NCI-H1092 (cell line): ENCODE results near the gene EXOC4.

Experiments
- DNase-seq: peaks from one replicate; lab custom pipeline; 2025; lab: John Stamatoyannopoulos, UW

The EXOC4 gene

GRCh38 chr7:133940368-133940767 is 687.5 kb downstream of the EXOC4 start:
- no peak for DNase-seq

- DNase-seq = no peak
Observed at GRCh38 chr7:133941496-133941895, 688.6 kb downstream of the EXOC4 start.

DNA sequence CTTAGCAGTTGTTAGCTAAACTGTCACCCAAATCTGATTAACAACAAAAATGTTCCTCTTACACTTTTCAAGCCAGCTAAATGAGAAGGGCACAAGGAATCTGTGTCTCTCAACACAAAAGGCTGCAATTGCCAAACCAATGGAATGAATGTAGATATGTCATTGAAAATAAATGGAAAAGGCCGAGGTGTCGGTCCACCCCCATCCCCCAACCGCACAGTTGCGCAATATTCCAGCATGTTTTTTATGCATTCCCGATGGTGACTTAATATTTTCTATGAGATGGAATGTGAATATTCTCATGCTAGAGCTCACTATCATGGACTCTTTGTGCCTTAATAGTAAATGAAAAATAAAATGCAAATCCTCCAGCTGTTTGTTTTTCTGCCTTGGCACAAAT is 692.6 kb downstream of the EXOC4 start:
- no peak for DNase-seq

DNA sequence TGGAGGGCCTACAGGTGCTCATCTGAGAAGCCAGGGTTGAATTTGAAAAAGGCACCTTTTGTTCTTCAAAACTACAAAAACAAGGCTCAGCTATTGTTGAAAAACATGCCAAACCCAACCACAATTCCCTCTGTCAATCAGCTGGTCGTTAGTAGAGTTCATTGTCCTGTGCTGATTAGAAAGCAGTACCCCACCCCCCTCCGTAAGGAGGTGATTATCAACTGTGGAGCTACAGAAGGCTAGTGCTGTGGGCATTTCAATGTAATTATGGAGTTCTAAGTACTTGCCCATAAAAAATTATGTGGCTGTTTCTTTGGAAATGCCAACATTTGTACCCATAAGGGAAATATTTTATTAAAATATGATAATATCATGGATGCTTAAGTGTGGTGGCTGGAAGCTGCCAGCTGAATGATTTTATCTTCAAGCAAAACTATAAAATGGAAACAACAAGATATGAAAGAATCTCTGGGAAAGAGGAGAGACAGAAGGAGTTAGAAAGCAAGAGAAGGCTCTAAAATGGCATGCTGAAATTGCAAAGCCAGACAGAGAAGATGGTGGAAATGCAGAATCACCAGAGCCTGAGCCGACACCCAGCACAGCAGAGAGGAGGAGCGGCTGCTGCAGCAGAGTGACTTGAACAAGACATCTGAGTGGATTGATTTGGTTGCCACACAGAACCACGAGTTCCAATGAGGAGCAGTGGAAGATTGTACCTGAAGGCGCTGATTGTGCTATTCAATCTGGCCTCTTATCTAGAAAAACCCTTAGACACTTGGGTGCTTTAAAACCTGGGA is 694.8 kb downstream of the EXOC4 start:
- DNase-seq = no peak

- no peak for DNase-seq
Observed at GRCh38 chr7:133948588-133948987, 695.7 kb downstream of the EXOC4 start.

GRCh38 chr7:133950855-133951254 is 698.0 kb downstream of the EXOC4 start:
- no peak for DNase-seq

DNA sequence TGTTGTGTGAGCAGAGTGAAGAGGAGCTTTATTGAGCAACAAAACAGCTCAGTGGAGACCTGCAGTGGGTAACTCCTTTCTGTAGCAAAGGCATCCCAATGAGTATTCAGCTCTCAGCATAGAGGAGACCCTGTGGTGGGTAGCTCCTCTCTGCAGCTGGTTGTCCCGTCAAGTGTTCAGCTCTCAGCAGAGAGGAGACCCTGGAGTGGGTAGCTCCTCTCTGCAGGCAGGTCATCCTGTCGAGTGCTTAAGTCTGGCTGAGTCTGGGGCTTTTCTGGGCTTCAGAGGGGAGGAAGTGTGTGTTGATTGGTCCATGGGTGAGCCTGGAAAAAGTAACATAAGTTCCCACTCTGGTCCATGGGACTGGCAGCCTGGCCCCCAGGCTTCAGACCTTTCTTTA is 702.3 kb downstream of the EXOC4 start:
- DNase-seq = no peak

DNA sequence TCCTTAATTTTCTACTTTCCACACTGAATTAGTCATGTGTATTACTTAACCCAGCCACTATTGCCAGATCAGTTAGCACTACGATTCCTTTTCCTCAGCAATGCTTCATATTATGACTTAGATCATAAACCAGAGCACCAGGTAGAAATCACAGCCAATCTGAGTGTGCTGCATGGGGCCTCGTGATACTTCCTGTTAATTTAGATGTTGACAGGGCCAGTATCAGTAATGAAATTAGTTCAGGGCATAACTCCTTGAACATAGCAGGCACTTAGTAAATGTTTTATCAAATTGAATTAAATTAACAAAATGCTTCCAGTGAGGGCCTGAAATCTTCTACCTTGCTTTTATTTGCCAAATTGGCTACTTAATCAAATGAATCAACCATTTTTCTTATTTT is 705.0 kb downstream of the EXOC4 start:
- DNase-seq = no peak

DNA sequence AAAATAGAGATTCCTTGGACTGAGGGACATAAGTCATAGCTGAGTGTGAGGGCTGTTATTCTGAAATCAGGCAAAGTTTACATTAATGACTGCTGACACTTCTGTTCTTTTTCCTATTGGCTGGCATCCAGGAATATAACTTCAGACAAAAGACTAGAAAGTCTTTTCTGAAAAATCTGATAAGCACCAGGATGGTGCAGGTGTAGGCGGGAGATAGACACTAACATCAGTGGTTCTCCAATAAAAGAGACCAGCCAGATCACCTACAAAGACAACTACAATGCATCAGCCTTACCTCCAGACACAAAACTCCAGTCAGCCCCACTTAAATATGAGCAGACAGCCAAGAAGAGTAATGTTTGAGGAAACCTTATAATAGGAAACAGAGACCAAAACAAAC is 705.9 kb downstream of the EXOC4 start:
- DNase-seq = no peak

- DNase-seq = no peak
Observed at GRCh38 chr7:133959505-133959904, 706.6 kb downstream of the EXOC4 start.

DNA sequence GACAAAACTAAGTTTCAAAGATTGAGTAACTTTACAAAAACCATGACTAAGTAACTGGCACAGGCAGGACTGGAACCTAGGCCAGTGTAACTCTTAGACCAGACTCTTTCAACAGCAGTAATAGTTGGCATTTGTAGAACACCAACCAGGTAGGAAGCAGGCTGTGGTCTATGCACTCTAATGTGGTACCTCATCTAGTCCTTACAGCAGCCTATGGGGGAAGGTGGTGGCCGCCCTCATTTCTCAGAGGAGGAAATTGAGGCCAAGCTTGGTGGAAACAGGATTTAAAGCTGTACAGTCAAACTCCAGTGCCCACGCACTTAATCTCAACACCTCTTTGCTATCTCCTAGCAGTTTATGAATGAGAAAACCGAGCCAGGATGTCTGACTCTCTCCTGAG is 708.8 kb downstream of the EXOC4 start:
- no peak for DNase-seq

GRCh38 chr7:133962646-133963045 is 709.8 kb downstream of the EXOC4 start:
- DNase-seq = no peak

DNA sequence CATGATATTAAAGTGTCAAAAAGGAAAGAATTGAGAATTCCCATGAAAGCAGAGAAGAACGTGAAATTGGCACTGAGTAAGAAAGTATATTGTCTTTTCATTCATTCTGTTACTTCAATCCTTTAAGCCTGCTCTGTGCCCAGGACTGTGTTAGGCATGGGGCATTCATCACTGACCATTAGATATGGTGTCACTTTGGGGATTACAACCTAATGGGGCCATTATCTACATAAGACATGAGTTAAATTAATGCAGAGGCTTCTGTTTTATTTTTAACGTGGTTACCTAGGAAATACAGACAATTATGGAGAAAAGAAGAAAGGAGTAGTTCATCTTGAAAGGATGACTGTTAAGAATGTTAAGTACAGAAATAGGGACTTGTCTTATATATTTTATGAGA is 710.8 kb downstream of the EXOC4 start:
- DNase-seq = no peak

GRCh38 chr7:133971625-133972024 is 718.7 kb downstream of the EXOC4 start:
- DNase-seq = no peak

GRCh38 chr7:133973710-133974109 is 720.8 kb downstream of the EXOC4 start:
- no peak for DNase-seq

DNA sequence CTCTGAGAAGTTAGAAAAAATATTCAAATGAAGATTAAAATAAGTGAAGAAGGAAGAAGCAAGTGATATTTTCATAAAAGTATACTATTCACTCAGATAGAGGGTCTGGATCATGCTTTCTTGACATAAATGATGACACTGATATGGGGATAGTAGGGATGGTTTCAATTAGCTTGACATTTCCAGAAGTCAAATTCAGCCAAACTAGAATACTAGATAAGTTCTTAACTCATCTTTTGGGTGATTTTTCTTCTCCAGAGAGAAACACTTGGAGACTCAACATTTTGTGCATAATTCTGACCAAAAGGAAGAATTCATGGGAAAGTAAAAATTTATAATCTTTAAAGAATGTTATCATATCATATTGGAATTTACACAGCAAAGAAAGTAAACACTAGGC is 722.3 kb downstream of the EXOC4 start:
- no peak for DNase-seq

- DNase-seq = no peak
Observed at GRCh38 chr7:133976140-133976539, 723.3 kb downstream of the EXOC4 start.

- DNase-seq = no peak
Observed at GRCh38 chr7:133977409-133978274, 724.8 kb downstream of the EXOC4 start.

DNA sequence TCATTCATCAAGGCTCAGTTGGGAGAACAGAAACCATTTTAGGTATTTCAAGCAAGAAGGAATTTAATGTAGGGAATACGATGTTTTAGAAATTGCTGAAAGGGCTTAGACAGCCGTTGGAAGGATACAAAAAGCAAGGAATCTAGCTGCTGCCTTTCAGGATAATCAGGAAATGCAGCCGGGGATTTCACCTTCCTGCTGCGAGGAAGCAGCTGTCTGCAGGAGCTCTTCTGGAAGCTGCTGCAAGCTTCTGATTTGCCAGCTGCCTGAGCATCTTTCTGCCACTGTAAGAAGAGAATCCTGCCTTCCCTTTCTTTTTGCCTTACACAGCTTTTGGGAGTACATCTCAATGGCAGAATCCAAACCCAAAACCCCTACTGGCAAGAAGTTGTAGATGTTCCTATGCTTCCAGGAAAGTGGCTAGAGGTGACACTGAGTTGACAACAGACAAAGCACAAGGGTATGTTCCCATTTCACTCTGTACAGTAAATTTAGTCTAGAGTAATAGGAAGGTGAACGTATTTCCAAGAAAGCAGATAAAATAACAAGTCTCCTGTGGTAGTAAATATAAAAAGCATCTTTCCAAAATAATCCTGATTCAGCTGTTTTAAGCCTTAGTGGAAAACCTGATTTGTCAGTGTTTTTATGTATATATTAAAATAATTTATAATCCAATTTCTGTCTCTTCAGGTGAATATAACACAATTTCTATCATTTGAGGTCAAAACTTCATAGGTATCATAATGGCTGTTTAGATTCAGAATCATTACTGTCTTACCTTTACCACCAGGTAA is 725.8 kb downstream of the EXOC4 start:
- no peak for DNase-seq

DNA sequence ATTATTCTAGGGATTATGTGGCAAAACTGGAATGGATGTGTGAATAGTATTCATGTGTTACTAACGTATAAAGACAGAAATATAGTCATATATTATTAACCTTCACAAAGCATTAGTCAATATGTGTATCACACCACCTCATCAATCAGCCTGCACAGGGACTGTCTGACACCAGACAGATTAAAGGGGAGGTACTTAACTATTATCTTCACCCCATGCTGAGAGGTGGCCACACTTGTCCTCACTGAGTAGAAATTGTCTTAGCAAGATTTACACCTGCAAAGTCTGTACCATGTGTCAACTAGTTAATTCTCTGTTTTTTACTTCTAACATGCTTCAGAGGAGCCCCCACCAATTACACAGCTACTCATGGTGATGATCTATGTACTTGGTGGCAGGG is 727.9 kb downstream of the EXOC4 start:
- DNase-seq = no peak

GRCh38 chr7:133983685-133984419 is 731.0 kb downstream of the EXOC4 start:
- DNase-seq = no peak

- DNase-seq = no peak
Observed at GRCh38 chr7:133985300-133985699, 732.4 kb downstream of the EXOC4 start.
